Measurements from ENCODE around the gene TP53I11.
A peak's percentile ranks its signal among the peaks of the same experiment; 100 is the strongest.

TP53I11 gene, protein sequence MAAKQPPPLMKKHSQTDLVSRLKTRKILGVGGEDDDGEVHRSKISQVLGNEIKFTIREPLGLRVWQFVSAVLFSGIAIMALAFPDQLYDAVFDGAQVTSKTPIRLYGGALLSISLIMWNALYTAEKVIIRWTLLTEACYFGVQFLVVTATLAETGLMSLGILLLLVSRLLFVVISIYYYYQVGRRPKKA

DNA sequence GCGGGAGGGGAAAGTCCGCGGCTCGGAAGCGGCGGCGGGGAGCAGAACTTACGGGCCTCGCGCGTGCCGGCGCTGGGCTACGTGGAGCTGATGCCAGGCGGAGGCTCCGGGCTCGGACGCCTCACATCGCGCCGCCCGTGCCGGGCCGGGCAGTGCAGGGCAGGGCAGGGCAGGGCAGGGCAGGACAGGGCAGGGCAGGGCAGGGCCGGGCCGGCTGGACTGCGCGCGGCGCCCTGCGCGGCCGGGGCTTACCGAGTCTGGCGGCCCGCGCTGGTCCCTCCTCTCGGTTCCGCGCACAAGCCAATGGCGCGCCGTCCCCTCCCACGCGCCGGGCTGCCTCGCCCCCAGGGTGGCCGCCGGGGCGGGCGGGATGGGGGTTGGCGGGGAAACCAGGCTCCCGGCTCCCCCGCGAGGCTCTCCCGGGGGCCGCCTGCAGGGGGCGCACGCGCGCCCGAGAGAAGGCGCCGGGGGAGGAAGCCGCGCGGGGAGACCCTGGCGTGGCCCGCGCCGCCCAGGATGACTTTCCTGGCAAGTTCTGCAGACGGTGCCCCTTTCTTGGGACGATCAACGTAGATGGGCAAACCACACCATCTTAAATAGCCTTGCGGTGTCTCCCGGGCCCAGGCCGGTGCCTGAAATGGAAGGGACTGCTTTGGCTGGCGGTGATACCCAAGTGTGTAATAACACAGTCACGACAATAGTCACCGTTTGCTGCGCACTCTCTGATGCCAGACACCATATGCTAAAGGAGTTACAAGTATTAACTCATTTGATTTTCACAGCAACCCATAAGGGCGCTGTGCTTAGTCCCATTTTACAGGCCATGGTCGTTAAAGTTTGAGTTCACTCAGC, at the start of gene TP53I11:
Gene TP53I11, minus strand, starts transcription at position 259 of the 852 bp plus-strand sequence. CDS start 12,548 bp downstream, outside the sequence.
- DNase-seq: no peak

DNA sequence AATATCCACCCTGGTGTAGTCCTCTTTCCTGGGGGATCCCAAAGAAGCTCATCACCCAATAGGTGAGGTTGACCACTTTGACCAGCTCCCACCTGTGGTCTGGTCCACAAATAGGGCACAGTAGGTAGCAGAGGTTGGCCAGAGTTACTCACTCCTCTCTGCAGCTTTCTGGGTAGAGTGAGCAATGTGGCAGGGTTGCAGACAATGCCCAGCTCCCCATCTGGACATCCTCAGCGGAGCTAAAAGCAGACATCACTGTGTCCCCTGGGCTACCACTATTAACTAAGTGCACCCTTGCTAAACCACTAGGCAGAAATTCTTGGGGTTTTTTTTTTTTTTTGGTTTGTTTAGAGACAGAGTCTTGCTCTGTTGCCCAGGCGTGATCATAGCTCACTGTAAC, 48.4 kb upstream of the TP53I11 start:
- no peak for DNase-seq

DNA sequence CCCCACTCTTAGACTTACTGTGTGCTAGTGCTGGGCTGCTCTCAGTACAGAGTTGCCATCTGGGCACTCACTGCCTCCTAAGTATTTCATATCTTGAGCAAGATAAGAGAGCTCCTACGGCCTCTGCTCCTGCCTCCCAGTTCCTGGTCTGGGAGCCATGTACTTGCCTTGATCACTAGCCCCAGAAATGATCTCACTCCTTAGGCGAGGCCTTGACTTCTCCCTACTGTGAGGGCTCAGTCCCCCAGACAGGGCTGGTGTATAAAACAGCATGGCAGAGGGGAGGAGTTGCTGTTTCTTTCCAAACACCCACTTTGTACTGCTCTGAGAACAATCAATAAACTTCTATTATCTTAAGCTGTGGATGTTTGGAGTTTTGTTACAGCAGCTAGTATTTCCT, 47.4 kb upstream of the TP53I11 start:
- DNase-seq: no peak

DNA sequence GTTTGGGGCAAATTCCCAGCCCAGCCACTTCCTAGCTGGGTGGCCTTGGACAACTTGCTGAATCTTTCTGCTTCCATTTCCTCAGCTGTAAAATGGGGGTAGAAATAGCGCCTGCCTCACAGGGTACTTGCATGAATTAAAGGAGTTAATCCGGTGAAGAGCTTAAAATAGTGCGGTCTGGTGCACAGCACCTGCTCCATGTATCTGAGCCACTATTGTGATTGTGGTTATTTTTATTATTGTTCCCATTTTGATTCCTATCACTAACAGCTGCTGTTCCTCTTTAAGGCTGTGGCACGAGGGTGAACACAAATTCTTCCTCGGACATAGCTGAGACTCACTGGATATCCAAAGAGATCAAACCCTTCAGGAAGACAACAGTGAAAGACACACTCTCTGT, 46.9 kb upstream of the TP53I11 start:
- no peak for DNase-seq

DNA sequence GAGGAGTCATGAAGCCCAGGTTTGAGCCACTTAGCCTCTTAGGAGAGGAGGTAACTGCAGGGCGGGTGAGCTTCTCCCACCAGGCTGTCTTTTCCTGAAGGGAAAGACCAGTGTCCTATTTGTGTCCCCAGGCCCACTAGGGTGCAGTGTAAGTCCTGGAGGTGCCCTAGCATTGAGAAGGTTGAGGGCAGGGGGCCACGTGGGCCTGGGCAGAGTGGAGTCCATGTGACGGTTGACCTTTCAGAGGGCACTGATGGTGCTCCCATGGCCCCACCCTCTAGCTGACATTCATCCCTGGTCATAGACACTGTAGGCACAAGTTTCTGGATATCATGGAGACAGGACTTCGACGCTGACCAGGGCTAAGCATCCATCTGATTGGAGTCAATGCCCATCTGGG, 44.1 kb upstream of the TP53I11 start:
- DNase-seq: no peak

DNA sequence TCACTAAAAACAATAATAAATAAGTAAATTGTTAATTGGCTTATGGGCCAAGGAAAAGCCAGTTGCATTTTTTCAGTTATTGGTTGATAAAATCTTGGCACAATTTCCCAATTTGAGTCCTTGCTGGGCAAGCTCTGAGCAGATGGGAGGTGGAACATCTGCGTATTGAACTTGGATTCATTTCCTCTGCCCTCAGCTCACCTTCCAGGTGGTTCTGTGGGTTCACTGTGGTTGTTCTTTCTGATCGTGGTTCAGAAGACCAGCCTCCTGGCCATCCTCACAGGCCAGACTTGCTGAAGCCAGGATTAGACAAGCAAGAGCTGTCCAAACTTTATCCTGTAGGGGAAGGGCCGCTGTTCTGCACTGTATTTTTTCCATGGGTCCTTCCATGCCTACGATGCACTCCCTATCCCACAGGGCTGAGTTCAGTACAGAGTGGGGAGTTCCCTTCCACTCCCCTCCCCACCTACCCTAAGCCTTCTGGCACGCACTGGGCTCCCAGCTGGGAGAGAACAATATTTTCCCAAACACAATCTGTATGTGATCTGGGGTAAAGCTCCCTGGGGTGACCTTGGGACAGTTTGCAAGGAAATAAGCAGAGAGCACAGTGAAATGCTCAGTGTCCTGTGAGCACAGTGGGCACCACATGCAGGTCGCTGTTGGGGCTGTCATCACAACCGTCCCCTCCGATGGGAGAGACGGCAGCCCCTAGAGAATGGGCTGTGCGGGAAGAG, 43.5 kb upstream of the TP53I11 start:
- peak; percentile 18 for DNase-seq

DNA sequence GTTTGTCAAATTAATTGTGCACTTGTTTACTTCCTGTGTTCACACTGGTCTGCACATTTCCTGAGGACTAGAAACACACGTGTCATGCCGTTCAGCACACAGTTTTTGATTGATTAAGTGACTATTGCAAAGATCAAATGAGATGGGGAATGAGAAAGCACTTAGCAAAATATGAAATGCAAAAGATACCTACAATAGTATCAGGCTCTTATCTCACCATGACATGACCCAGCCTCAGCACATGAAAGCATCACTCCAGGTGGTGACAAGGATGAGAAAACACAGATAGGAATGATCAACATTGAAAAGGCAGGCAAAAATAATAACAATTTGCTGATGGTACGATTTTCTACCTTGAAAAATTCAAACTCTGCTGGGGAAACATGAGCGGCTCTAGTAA, 42.1 kb upstream of the TP53I11 start:
- no peak for DNase-seq

DNA sequence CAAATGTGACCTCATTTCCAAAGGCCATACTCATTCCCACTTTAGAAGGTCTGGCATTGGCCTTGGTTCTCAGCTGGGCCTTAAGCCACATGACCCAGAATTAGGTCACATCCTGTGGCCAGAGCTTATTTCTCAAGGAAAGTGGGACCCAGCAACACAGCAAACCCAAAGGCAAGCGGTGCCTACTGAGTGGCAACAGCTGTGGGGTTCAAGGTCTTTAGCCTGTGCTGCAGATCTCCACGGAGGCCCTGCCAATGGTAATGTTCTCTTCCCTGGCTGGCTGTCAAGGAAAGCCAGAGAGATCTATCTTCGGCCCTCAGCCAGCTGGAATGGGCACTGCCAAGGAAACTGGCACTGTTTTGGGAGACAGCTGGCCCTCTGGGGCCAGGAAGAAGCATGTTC, 41.5 kb upstream of the TP53I11 start:
- peak; percentile 48 to 56 for DNase-seq

DNA sequence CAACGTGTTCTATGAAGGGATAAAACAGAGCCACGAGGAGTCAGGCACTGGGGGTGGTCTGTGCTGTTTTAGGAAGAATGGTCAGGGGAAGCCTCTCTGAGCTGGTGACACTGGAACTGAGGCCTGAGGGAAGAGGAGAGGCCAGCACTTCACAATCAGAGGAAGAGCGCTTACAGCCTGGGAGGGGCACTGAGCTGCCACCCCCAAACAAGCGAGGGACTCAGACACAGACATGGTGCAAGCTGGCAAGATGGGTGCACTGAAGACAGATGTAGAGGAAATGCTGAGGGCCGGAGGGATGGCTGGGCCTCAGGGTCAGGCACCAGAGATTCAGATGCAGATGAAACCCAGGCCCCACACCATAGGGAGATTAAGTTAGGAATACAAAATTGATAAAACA, 40.0 kb upstream of the TP53I11 start:
- no peak for DNase-seq

DNA sequence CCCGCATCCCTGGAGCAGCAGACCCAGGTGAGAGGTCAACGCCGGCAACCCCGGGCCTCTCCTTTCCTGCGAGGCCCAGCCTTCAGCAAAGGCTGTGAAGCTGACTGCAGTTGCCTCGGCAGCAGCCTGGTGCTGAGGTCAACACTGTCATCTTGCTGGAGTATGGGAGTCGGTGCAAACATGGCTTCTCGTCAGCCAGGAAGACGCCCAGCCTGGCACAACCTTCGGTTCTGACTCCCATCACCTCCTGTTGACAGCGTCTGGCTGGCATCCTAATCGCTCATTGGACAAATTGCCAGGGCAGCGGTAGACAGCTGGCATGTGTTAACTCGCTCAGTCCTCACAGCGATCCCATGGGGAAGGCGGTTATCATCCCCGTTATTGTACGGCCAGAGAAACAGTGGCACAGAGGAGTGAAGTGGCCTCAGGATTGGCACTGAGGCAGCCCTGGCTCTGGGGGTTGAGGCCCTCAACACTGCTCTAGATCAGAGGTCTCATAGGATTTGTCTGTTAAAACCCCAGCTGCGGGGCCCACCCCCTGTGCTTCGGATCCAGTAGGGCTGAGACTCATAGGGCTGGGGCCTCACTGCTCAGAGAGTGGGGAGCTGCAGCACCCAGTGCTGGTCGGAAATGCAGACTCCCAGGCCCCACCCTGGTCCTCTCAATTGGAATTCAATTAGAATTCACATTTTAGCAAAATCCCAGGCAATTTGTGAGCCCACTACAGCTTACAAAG, 39.3 kb upstream of the TP53I11 start:
- DNase-seq: no peak

DNA sequence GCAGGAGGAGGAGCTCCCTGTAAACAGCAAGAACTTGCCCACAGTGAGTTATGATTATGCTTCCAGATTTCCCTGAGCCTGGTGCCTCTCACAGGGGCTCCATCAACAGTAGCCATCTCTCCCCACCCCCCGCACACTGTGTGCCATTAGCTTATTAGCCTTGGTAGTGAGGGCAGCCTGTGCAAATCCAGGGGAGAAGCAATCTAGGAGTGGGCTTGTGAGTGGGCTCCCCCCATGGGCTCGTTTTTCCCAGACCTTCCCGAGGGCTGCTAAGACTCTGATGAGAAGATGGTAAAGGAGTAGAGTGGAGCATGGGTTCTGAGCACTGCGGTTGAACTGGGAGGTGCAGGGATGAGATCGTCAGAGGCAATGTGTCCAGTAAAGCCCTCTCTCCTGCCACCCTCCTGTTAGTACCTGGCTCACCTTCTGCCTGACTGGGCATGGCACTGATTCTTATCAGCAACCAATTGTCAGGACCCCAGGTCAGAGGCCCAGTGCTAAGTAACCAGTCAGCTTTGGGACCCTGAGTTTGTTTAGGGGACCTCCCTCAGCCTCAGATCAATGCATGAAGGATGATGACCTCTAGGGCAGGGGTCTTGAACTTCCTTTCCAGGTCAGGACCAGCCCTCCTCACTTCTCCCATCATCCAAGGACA, 38.4 kb upstream of the TP53I11 start:
- no peak for DNase-seq

DNA sequence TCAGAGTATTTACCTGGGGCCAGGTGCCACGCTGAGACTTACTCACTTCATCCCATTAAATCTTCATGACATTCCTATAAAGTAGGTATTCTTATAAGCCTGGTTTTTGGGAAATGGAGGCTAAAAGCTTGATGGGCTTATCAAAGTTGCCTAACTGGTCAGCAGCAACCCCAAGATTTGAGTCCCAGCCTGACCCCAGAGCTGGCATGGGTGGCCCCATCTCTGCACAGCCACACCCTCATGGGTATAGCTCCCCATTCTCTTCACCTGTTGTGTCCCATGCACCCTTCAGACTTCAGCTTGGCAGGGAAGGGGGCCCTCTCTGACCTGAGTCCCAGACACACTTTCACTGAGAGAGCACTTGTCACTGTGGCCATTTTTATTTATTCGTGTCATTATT, 37.4 kb upstream of the TP53I11 start:
- no peak for DNase-seq

DNA sequence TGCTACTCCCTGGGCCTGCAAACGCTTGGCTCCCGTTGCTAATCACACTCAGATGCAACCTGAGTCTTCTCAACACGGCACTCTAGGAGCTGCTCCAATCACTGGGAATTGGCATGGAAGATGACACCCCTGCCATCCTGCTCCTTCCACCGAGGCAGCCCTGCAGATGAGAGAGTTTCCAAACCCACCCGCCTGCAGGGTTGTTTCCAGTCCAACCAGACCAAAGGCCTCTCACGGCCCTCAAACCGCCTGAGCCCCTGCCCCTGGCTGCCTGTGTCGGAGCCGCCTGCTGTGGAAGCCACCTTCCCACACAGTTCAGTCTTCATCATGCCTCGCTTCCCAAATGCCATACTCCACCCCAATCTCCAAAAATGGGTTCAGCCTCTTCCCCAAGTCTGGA, 36.8 kb upstream of the TP53I11 start:
- DNase-seq: no peak

DNA sequence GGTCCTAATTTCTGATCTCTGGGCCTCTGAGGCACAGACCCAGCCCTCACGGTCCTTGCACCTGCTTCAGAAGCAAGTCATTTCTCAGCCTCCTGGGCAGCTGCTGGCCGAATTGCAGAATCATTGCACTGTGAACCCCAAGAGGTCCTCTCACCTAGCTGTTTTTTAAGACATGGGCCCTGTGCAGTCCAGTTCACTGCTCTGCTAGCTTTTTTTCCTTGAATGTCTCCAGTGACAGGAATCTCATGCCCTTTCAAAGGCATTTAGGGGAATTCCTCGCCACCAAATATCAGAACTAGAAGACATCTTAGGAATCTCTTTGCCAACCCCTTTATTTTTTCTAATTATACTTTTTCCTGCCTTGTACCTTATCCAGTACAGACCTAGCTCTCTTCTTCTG, 35.6 kb upstream of the TP53I11 start:
- DNase-seq: no peak

DNA sequence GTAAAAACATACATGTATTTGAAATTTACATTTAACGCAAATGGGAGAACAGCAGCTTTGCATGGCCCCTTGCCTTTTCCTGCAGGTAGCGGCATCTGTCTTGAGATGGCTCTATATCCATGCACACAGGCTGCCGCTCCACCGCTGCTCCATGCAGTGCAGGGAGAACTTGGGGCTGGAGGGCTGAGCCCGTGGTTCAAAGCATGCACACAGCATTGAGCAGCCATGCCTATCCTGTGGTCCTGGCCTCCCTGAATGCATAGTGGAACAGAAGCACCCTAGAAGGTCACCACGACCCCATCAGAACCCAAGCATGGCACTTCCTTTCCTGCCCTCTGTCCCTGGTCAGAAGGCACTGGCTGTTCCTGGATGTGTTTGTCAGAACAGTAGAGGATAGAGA, 35.0 kb upstream of the TP53I11 start:
- DNase-seq: no peak

DNA sequence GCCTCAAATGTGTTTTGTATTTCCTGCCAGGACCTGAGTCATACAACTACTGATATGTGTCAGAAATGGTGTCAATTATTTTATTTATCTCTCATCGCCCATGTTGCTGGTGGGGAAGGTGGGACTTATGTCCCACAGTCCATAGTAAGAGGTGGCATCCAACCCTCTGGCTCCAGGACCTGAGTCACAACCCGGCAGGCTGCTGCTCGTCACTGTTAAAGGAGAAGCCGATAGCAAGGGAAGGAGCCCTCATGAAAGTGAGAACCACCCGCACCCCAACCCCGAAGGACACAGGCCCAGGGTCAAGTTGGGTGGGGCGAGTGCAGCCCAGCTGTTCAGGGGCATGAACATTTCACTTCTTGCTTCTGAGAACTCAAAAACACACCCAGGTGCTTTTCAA, 33.1 kb upstream of the TP53I11 start:
- DNase-seq: no peak

DNA sequence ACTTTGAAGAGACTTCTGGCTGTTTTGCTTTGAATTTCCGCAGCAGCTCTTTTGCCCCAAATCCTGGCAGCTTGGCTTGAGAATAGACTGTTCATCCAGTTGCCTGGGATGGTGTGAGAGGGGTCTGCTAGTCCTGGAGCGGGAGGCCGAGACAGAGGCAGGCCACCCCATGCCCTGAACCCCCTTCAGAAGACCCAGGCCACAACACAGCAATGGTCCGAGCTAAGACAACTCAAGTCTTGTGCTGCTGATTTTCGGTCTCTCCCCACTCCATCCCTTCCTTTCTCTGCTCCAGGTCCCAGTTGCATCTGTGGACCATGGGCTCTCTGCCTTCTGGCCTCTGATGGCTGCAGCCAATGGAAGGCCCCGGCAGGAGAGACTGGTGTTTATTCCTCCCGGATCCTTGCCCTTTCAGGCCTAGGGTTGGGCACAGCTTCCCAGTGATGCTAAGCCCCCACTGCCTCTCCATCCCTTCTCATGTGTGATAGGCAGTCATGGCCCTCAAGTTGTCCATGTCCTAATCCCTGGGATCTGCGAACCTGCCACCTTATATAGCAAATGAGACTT, 31.9 kb upstream of the TP53I11 start:
- no peak for DNase-seq

DNA sequence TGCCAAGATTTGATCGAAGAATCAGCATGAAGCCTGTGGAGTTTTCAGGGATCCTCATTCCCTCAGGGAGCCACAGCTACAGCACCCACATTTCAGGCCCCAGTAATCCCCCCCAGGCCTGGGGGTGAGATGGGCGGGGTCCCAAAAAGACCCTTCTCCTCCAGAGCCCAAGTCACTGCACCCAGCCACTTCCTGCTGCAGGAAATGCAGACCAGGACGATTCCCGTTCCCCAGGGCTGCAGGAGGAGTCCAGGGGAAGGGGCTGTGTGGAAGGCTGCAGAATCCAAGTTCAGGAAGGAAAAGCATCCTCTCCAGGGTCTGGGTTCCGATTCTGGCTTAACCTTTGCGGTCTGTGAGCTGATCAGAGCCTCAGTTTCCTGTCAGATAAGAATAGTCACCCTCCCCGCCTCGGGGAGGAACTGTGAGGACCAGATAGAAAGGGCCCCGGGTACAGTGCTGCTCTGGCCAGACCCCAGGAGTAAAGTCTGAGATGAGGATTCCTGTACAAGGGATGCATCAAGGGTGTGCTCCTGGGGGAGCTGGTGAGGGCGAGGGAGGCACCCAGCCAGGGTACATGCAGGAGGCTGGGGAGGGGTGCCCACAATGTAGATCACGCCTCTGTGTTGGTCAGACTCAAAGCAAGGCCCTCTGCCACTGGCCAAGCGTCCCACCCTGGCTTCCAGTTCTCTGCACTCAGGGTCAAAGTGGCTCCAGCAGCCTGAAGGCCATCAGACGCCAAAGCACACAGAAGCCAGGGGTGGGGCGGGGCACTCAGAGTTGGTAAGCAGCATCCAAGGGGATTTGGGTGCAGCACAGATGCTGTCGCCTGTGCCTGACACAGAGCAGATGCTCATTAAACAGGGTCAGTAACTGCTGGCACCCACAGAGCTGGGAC, 30.1 kb upstream of the TP53I11 start:
- DNase-seq: no peak

DNA sequence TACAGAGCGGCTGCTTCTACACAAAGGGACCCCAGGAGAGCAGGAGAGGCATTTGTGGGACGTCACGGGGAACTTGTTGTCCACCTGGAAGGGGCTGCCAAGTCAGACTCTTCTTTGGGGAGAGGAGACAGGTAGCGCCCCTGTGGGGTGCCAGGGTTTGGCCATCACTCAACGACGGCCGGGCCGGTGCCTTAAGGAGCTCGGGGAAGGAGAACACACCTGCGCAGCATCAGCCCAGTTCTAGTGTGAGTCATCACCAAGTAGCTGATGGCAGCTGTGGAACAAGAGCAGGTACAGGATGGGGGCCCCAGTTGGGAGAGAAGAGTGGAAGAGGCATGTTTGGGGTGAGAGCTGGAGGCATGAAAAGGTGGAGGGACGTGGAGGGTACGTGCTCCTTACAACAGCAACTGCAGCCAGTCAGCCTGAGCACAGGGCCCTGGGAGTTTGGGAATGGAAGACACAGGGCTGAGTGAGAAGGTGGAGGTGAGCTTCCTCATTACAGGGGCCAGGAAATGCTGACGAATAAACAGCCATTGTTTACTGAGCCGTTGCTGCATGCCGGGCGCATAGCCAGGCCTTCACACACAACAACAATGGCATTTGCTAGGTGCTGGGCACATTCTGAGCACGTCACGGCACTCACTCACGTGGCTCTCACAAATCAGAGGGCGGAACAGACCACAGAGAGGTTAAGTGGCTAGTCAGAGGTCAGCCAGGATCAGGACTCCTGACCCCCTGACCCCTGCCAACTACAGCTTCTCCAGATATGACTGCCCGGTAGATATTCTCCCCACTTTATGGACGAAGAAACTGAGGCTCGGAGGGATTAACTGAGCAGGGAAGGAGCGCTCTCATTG, 29.1 kb upstream of the TP53I11 start:
- DNase-seq: no peak

DNA sequence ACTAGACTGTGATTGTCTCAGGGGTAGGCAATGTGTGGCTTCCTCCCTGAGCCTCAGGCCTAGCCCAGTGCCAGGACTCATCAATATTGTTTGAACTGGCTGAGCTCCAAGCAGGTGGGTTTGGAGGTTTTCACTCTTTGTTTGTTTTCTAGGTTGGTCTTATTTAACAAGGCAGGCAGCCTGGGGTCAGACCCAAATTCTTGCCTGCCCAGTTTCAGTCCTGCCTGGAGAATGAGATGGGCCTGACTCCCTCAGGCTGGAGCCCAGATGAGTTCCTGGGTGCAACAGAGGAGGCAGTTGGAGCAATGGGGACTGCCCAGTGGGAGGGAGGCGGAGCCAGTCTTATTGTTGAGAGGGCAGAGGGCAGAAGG, 28.3 kb upstream of the TP53I11 start:
- DNase-seq: no peak
